ENCODE results near the gene SAP30BP. TPM values are rescaled to one million over a fixed set of nuclear protein-coding genes. Genes with fewer than 3 reads are reported as not detected.

Gene SAP30BP
- total RNA-seq, 1 experiment from 2014 or later = 149 TPM

GRCh38 chr17:75751676-75752404, 84.7 kb downstream of the SAP30BP start:
- ChIA-PET CTCF (interaction anchor here (1.5 to 7.5 kb wide), 3 partner anchors 14 to 119 kb away, joined by 3 to 169 read pairs (median 4); partner anchors contain the start of gene SMIM5), POLR2A (no interaction called here), RAD21 (ENCODE audit: low non-redundant PET in 1 of 2, low total read pairs in 2 of 2, uncharacterized antibody in 2 of 2, unreplicated experiment in 2 of 2) (no interaction called here)
- Histone ChIP-seq H3K36me3 (ENCODE audit: control insufficient read depth in 1 of 2, insufficient read depth in 2 of 2, low read length in 2 of 2) (peaks cover 35 to 81% of the 10 kb centered on the region in 2 experiments; a peak in 3 of 4 replicates), H3K27me3 (ENCODE audit: insufficient read depth, low read length) (no peaks in the 10 kb centered on the region), H3K9ac (ENCODE audit: low read length) (no peak overlapping the region), H3K9me3 (ENCODE audit: control insufficient read depth in 1 of 2, insufficient read depth in 1 of 2, low read depth in 1 of 2, low read length in 2 of 2) (no peaks in the 10 kb centered on the region), H2AFZ (ENCODE audit: low read depth, low read length, poor library complexity, severe bottlenecking) (no peak overlapping the region), H3K27ac (ENCODE audit: low read depth, low read length) (no peak overlapping the region; the same call in 1 of the 2 replicates), H4K20me1 (ENCODE audit: insufficient read depth) (no peaks in the 10 kb centered on the region; the same call in 1 of the 2 replicates), H3K4me3 (replicated peaks in 1 of 2; ENCODE audit: low read depth in 1 of 2, low read length in 2 of 2) (no peak overlapping the region), H3K4me1 (ENCODE audit: control insufficient read depth in 1 of 2, insufficient read depth in 2 of 2, low read length in 2 of 2) (peaks cover 0 to 3% of the 10 kb centered on the region in 2 experiments; a peak in 1 of 4 replicates), H3K4me2 (ENCODE audit: low read length) (no peak overlapping the region), H3K79me2 (ENCODE audit: insufficient read depth, low read length) (no peaks in the 10 kb centered on the region; the same call in 1 of the 2 replicates), H3K9me2 (ENCODE audit: insufficient read depth) (no peaks in the 10 kb centered on the region)
- ATAC-seq (no peak), DNase-seq (ENCODE audit: low read depth, low spot score) (no peak)
- intact Hi-C loops (cut with micrococcal nuclease) = loop anchor here (10.0 kb wide), 1 partner anchor 327 kb away; no protein-coding TSS in a partner anchor
- TF ChIP-seq ELF1 (IDR thresholded peaks at IDR 0.05; ENCODE audit: borderline replicate concordance, low read depth) (no peak), SIN3A (IDR thresholded peaks at IDR 0.05; ENCODE audit: low read depth) (no peak), ATF3 (IDR thresholded peaks at IDR 0.05) (no peak), MAX (IDR thresholded peaks at IDR 0.05) (no peak), JUND (IDR thresholded peaks at IDR 0.05) (no peak), ZFX (IDR thresholded peaks at IDR 0.05) (no peak), POLR2AphosphoS5 (IDR thresholded peaks at IDR 0.05; ENCODE audit: low read depth, low read length) (no peak; the same call in 1 of the 2 replicates), SRF (IDR thresholded peaks at IDR 0.05; ENCODE audit: low read depth) (no peak), POLR2A (IDR thresholded peaks at IDR 0.05; ENCODE audit: borderline replicate concordance, extremely low read depth, insufficient read depth, insufficient read length) (no peak), RAD21 (IDR thresholded peaks at IDR 0.05; ENCODE audit: low read depth) (no peak), EZH2phosphoT487 (IDR thresholded peaks at IDR 0.05; ENCODE audit: borderline replicate concordance) (no peak), EGR1 (IDR thresholded peaks at IDR 0.05; ENCODE audit: low read depth) (no peak)
- BruUV-seq (replicated peaks) = TSS peak; percentile 1
